22Rv1 (cell line): ENCODE results near the gene ANO10.
"Not testable (repeated sequence)": the region's sequence is repeated elsewhere in the genome, so short reads cannot be mapped to it uniquely, and the experiment has no call there.

Source experiments
- H3K27ac ChIP-seq: fragments of 450-650 bp; 2 replicates; pipeline ENCODE4 v1.5.1; 2017
- ZFX ChIP-seq: fragments of 450-650 bp; IDR thresholded peaks from 2 replicates; pipeline ENCODE4 v1.6.1; 2017; ENCODE audit warnings: antibody characterized with exemption, borderline replicate concordance
- TF ChIP-seq, protein P1 (sequence below): fragments of 450-650 bp; IDR thresholded peaks from 2 replicates; pipeline ENCODE4 v1.5.1; 2017; ENCODE audit warnings: mild to moderate bottlenecking

Gene ANO10

DNA sequence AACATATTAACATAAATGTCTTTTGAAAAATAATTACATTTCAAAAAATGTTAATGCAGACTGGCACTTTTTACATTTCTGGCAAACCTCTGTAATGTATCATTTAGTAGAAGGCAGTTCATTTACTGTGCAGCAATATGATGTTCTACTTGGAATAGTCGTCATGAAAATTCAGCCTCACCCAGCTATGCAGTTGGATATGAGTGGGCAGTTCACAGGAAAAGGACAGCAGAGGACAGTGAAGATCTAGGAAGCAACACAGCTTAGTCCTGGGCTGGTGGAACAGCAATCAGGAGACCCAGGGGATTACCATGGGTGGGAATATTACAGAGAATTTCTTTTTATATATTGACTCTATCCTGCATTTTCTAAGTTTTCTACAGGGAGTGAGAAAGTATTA is 63.6 kb downstream of the ANO10 start:
- TF ChIP-seq, protein P1, sequence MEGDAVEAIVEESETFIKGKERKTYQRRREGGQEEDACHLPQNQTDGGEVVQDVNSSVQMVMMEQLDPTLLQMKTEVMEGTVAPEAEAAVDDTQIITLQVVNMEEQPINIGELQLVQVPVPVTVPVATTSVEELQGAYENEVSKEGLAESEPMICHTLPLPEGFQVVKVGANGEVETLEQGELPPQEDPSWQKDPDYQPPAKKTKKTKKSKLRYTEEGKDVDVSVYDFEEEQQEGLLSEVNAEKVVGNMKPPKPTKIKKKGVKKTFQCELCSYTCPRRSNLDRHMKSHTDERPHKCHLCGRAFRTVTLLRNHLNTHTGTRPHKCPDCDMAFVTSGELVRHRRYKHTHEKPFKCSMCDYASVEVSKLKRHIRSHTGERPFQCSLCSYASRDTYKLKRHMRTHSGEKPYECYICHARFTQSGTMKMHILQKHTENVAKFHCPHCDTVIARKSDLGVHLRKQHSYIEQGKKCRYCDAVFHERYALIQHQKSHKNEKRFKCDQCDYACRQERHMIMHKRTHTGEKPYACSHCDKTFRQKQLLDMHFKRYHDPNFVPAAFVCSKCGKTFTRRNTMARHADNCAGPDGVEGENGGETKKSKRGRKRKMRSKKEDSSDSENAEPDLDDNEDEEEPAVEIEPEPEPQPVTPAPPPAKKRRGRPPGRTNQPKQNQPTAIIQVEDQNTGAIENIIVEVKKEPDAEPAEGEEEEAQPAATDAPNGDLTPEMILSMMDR: no peak
- no peak for TF ChIP-seq ZFX
- no peak overlapping the region for H3K27ac ChIP-seq

DNA sequence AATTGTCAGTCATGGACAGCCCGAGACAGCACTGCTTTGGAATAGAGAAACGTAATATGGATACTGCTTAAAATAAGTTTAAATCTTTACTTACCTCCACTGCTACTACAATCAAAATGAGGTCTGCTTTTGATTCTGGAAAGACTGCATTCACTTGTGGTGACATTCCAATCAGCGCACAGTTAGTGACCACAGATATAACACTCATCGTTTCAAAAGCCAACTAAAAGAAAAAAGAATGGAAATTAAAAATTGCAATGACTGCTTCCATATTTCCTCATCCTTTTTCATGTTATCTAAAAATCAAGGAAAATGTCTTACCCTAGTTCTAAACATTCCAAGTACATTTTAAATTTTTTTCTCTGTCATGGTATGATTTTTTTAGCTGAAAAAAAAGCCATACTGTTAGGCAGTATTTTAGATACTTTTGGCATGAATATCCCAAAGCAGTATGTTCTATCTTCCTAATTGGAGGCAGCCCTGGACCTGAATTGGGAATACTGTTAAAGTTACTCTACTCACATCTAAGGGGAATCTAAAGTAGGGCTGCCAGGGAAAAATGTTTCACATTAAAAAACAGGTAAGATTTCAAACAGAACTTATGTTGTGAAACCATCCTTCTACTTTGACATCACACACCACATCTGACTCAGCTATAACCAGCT is 72.1 kb downstream of the ANO10 start:
- H3K27ac ChIP-seq: no peak overlapping the region

DNA sequence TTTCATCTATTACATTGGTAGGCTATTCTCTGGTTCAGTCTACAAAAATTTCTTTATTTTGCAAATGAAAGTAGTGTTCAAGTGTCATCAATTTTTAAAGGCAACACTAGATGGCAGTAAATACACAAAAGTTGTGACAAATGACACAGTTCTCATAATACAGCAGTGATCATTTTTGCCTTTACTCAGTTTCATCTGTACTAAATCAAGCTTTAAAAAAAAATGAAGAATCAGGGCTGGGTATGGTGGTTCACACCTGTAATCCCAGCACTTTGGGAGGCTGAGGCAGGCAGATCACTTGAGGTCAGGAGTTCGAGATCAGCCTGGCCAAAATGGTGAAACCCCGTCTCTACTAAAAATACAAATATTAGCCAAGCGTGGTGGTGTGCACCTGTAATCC is 77.5 kb downstream of the ANO10 start:
- not testable (repeated sequence) for H3K27ac ChIP-seq

More for the DNA sequence above, 72.1 kb downstream of the ANO10 start:
- TF ChIP-seq, protein P1: no peak
- TF ChIP-seq ZFX: no peak

DNA sequence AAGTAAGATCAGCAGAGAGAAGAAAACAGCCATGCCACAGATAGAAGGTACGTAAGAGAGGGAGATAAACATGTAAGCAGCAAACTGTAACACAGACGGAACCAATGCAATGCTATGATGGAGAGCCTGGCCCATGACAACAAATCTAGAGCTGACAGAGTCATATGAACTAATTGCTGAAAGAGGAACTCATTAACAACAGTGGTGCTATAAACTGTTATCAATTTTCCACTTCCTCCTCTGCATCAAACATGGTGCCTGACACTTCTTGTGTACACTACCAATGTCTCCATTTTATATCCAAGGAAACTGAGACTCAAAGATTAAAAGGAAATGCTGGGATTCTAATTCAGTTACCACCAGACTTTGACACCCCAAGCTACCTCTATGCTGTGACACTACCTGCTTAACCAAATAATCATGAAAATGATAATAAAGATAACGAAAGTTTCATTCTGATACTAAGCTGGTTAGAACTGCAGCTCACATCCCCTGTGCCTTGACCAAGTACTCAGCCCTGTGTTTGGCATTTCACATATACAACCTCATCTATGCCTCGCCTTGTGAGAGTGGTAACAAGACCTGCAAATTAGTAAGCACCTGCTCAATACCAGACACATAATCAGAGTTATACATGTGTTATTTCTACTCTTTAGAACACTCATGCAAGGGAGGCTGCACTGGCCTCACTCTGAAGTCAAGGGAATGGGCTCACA is 79.3 kb downstream of the ANO10 start:
- TF ChIP-seq, protein P1: no peak
- no peak for TF ChIP-seq ZFX
- H3K27ac ChIP-seq: no peak overlapping the region

More for the DNA sequence above, 77.5 kb downstream of the ANO10 start:
- TF ChIP-seq, protein P1: peak; percentile 74

DNA sequence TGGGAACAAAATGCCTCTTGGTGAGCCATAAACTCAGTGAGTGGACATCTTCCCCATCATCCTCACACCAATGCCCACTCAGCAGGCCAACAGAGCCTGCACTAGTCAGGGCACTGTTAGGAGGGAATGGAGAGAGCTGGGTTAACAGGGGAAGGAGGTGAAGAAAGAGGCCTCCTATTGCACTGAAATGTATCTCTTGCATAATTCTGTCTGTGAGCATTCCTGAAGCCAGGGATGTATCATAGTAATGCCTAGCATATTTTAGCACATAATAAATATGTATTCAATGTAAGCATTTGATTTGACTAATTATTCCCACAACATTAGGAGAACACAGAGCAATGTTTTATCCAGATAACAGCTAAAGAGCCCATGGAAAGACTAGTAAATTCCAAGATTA is 81.2 kb downstream of the ANO10 start:
- H3K27ac ChIP-seq: no peak overlapping the region
- TF ChIP-seq ZFX: no peak
- TF ChIP-seq, protein P1: no peak

DNA sequence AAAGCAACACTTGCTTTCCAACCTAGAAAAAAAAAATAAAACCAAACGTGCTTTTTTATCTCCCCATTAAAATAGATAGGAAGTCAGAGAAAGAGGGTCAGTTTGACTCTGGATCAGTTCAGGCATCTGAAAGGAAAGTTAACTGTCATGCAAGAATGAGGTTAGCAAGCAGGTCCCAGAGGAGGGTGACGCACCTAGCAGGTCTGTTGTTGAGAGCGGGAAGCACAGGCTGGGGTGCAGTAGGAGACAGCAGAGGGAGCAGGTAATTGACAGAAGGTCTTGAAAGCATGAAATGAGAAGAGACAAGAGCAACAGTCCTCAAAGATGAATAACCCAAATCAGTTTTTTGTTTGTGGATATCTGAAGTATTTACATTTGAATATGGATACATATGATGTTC is 82.5 kb downstream of the ANO10 start:
- H3K27ac ChIP-seq: no peak overlapping the region
- TF ChIP-seq ZFX: no peak
- TF ChIP-seq, protein P1: no peak

DNA sequence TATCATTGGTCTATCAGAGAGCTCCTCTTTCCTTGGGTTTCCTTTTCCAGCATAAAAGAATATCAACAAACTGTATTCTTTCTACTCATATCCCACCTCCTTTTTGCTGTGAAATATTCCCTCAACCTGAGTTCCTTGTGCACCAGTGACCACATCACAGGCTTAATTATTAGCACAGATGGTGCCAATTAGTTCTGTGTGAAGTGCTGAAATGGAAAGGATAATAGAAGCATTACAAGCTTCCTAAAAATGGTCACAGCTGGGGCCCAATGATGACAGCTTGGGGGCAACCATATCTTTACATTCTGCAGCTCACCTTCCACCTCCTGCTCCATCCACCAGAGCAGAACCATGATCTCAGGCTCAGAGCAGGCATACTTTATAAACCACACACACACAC is 84.6 kb downstream of the ANO10 start:
- TF ChIP-seq, protein P1: no peak
- TF ChIP-seq ZFX: no peak
- H3K27ac ChIP-seq: no peak overlapping the region
